HCT116 (cell line): Measurements from ENCODE around the gene MTG2. TPM values are rescaled to one million over a fixed set of nuclear protein-coding genes. Genes with fewer than 3 reads are reported as not detected.

ENCODE experiments used
- ATAC-seq: fragments of 200-7000 bp; cut with Tn5 transposase; 2 replicates; pipeline ENCODE4 v1.9.1; 2020; ENCODE audit warnings: mild to moderate bottlenecking, moderate library complexity
- BruUV-seq: library from RNA; stranded (reverse); fragments of 400-500 nt; replicated peaks from 2 replicates; lab custom pipeline; 2021; lab: Mats Ljungman, UMichigan
- CTCF ChIA-PET: fragments of 300-600 bp; sonication (Branson Sonifier 250); formaldehyde crosslinking; loops from one replicate; lab custom pipeline; 2021; ENCODE audit warnings: antibody characterized with exemption; lab: Charles Lee
- POLR2A ChIA-PET: fragments of 300-600, 350-600 bp; sonication (Branson Sonifier 250); formaldehyde crosslinking; loops from one replicate; lab custom pipeline; 2021; ENCODE audit warnings: antibody characterized with exemption; lab: Charles Lee
- RAD21 ChIA-PET, 2 experiments: fragments of 300-600 bp; sonication (Branson Sonifier 250); formaldehyde crosslinking; loops; one replicate each; lab custom pipeline; 2023; ENCODE audit warnings: low total read pairs in 2 of 2; ENCODE audit not compliant: uncharacterized antibody in 2 of 2, unreplicated experiment in 2 of 2, low non-redundant PET in 1 of 2; lab: Charles Lee
- DNase-seq: peaks from one replicate; pipeline ENCODE4 v3.0.0-alpha.2; 2010; ENCODE audit warnings: low read depth, low spot score
- H2AFZ ChIP-seq: fragments of 200-600 bp; shearing (Covaris generic), sonication (generic); 2 replicates; pipeline ENCODE4 v1.6.1; 2017; ENCODE audit warnings: low read depth, mixed run types, mixed read lengths, antibody characterized with exemption, low read length; ENCODE audit not compliant: poor library complexity, severe bottlenecking
- H3K27ac ChIP-seq: 2 replicates; pipeline ENCODE4 v1.5.1; 2012; ENCODE audit warnings: low read depth, low read length
- H3K27me3 ChIP-seq: fragments of 200-600 bp; sonication (generic); 2 replicates; pipeline ENCODE4 v1.6.1; 2016; ENCODE audit warnings: mixed run types, low read length, mixed read lengths; ENCODE audit not compliant: insufficient read depth
- H3K36me3 ChIP-seq, 2 experiments: fragments of 200-500 bp in 1 of 2; fragments of 200-600 bp in 1 of 2; sonication (Bioruptor generic) in 1 of 2; sonication (generic) in 1 of 2; 2 replicates each; pipeline versions ENCODE4 v1.5.1 to v1.6.1; 2014 to 2016; ENCODE audit warnings: low read length in 2 of 2, inconsistent platforms in 1 of 2, mixed read lengths in 1 of 2, mixed run types in 1 of 2; ENCODE audit not compliant: insufficient read depth in 2 of 2, control insufficient read depth in 1 of 2
- H3K4me1 ChIP-seq, 2 experiments: fragments of 200-600 bp in 1 of 2; sonication (generic) in 1 of 2; 2 replicates each; pipeline versions ENCODE4 v1.5.1 to v1.6.1; 2012 to 2017; ENCODE audit warnings: low read length in 2 of 2, inconsistent platforms in 1 of 2, mild to moderate bottlenecking in 1 of 2, mixed read lengths in 1 of 2, mixed run types in 1 of 2, moderate library complexity in 1 of 2; ENCODE audit not compliant: insufficient read depth in 2 of 2, control insufficient read depth in 1 of 2
- H3K4me2 ChIP-seq: fragments of 200-600 bp; sonication (generic); 2 replicates; pipeline ENCODE4 v1.6.1; 2017; ENCODE audit warnings: mixed run types, low read length, mixed read lengths
- H3K4me3 ChIP-seq, 2 experiments: fragments of 200-600 bp in 1 of 2; sonication (generic) in 1 of 2; replicated peaks in 1 of 2; 2 replicates each; pipeline ENCODE4 v1.5.1; 2011 to 2016; ENCODE audit warnings: low read length in 2 of 2, control low read depth in 1 of 2, low read depth in 1 of 2, mild to moderate bottlenecking in 1 of 2, mixed read lengths in 1 of 2, mixed run types in 1 of 2
- H3K79me2 ChIP-seq: fragments of 200-600 bp; sonication (generic); 2 replicates; pipeline ENCODE4 v1.6.1; 2017; ENCODE audit warnings: mild to moderate bottlenecking, mixed run types, low read length, moderate library complexity, mixed read lengths; ENCODE audit not compliant: insufficient read depth
- H3K9ac ChIP-seq: fragments of 200-600 bp; sonication (generic); 2 replicates; pipeline ENCODE4 v1.6.1; 2016; ENCODE audit warnings: low read length, mixed read lengths
- H3K9me2 ChIP-seq: fragments of 200-600 bp; sonication (generic), shearing (Covaris generic); 2 replicates; pipeline ENCODE4 v1.6.1; 2017; ENCODE audit warnings: mixed run types, mild to moderate bottlenecking, moderate library complexity; ENCODE audit not compliant: insufficient read depth
- H3K9me3 ChIP-seq, 2 experiments: fragments of 200-500 bp in 1 of 2; fragments of 200-600 bp in 1 of 2; sonication (Bioruptor generic) in 1 of 2; sonication (generic) in 1 of 2; 2 replicates each; pipeline ENCODE4 v1.6.1; 2014 to 2017; ENCODE audit warnings: low read length in 2 of 2, mixed read lengths in 2 of 2, inconsistent platforms in 1 of 2, low read depth in 1 of 2, mild to moderate bottlenecking in 1 of 2, mixed run types in 1 of 2, moderate library complexity in 1 of 2; ENCODE audit not compliant: control insufficient read depth in 1 of 2, insufficient read depth in 1 of 2
- H4K20me1 ChIP-seq: fragments of 200-600 bp; sonication (generic), shearing (Covaris generic); 2 replicates; pipeline ENCODE4 v1.6.1; 2017; ENCODE audit warnings: mixed run types, mild to moderate bottlenecking, moderate library complexity; ENCODE audit not compliant: insufficient read depth
- CEBPB ChIP-seq: IDR thresholded peaks from 2 replicates; pipeline ENCODE4 v1.6.1; 2012; ENCODE audit warnings: low read depth
- ELF1 ChIP-seq: IDR thresholded peaks from 2 replicates; pipeline ENCODE4 v1.6.1; 2012; ENCODE audit warnings: low read depth, borderline replicate concordance
- EZH2phosphoT487 ChIP-seq: fragments of 200-600 bp; IDR thresholded peaks from 2 replicates; pipeline ENCODE4 v1.6.1; 2018; ENCODE audit warnings: antibody characterized with exemption, borderline replicate concordance
- FOSL1 ChIP-seq: IDR thresholded peaks from 2 replicates; pipeline ENCODE4 v1.6.1; 2012; ENCODE audit warnings: low read depth
- SIN3A ChIP-seq: IDR thresholded peaks from 2 replicates; pipeline ENCODE4 v1.6.1; 2012; ENCODE audit warnings: low read depth
- TCF7L2 ChIP-seq: IDR thresholded peaks from 2 replicates; pipeline ENCODE4 v1.7.0; 2011; ENCODE audit warnings: borderline replicate concordance, inconsistent platforms; ENCODE audit not compliant: insufficient read depth, insufficient read length; ENCODE audit errors: extremely low read depth
- intact Hi-C: fragments of 100-400 bp; cut with micrococcal nuclease; formaldehyde crosslinking; loops from 2 replicates; pipeline ENCODE4 v1.10.0; 2022
- total RNA-seq: library from RNA; stranded (reverse); gene quantifications from one replicate; pipeline ENCODE4 v1.2.1, GENCODE V29; 2021; ENCODE audit not compliant: unreplicated experiment
- TF ChIP-seq, protein P1 (sequence below), 3 experiments: fragments of 200-600 bp in 1 of 3; sonication (generic) in 1 of 3; IDR thresholded peaks in 2 of 3; conservative IDR thresholded peaks in 1 of 3; 2 replicates each; pipeline ENCODE4 v1.5.1; 2012 to 2017; ENCODE audit warnings: low read depth in 2 of 3, low read length in 2 of 3, antibody characterized with exemption in 1 of 3, borderline replicate concordance in 1 of 3, control low read depth in 1 of 3, mild to moderate bottlenecking in 1 of 3, mixed read lengths in 1 of 3, mixed run types in 1 of 3, moderate library complexity in 1 of 3; ENCODE audit not compliant: insufficient read depth in 1 of 3
- TF ChIP-seq, protein P2 (sequence below): IDR thresholded peaks from 2 replicates; pipeline ENCODE4 v1.6.1; 2012
- TF ChIP-seq, protein P3 (sequence below): IDR thresholded peaks from 2 replicates; pipeline ENCODE4 v1.6.1; 2012; ENCODE audit warnings: low read depth

The MTG2 gene
- total RNA-seq, 1 experiment from 2014 or later = 43.3 TPM

DNA sequence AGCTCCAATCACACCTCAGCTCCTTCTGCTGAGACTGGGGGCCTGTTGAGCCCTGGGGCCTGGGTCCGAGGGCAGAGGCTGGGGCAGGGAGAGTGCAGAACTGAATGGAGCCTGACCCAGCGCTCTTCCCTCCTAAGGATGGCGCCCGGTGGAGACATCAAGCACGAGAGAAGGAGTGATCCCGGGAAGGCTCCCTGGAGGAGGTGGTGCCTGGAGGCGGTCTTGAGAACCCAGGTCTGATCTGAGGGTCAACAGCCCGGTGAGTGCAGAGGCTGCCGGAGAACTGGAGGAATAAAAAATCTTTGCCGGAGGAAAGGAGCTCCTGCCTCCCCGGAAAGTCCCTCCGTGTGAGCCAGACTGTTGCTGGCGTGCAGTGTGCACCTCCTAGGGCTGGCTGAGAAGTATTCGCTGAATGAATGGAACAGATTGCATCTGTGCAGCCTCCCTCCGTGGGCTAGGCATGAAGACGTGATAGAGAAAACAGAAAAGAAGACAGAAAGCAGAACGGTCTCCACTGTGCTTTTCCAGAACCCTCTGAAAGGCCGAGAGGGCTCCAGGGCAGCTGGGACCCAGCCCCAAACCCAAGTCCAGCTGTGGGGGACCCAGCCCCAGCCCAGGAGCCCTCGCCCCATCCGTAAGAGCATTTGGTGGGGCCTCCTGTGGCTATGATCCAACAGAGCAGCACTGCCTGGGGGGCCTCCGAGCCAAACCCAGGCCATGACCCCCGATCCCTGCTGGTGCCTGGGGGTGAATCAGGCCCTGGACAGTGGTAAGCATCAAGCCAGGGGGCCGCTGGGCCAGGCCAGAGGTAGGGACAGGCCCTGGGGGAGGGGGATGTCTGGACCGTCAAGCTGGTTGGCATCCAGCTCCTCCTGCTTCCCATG lies 44.1 kb downstream of the MTG2 start:
- Histone ChIP-seq H3K4me3 (no peak overlapping the region), H3K9me2 (no peaks in the 10 kb centered on the region), H3K4me2 (no peak overlapping the region), H4K20me1 (no peaks in the 10 kb centered on the region), H3K27me3 (peaks cover 16% of the 10 kb centered on the region; the same call in 1 of the 2 replicates), H2AFZ (no peak overlapping the region), H3K79me2 (no peaks in the 10 kb centered on the region), H3K27ac (no peak overlapping the region), H3K36me3 (no peaks in the 10 kb centered on the region), H3K4me1 (peaks cover 0 to 8% of the 10 kb centered on the region in 2 experiments; a peak in 1 of 4 replicates), H3K9me3 (no peaks in the 10 kb centered on the region), H3K9ac (no peak overlapping the region)
- ChIA-PET POLR2A (no interaction called here), RAD21 (no interaction called here), CTCF (no interaction called here)
- TF ChIP-seq, protein P1, sequence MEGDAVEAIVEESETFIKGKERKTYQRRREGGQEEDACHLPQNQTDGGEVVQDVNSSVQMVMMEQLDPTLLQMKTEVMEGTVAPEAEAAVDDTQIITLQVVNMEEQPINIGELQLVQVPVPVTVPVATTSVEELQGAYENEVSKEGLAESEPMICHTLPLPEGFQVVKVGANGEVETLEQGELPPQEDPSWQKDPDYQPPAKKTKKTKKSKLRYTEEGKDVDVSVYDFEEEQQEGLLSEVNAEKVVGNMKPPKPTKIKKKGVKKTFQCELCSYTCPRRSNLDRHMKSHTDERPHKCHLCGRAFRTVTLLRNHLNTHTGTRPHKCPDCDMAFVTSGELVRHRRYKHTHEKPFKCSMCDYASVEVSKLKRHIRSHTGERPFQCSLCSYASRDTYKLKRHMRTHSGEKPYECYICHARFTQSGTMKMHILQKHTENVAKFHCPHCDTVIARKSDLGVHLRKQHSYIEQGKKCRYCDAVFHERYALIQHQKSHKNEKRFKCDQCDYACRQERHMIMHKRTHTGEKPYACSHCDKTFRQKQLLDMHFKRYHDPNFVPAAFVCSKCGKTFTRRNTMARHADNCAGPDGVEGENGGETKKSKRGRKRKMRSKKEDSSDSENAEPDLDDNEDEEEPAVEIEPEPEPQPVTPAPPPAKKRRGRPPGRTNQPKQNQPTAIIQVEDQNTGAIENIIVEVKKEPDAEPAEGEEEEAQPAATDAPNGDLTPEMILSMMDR (IDR thresholded peaks at IDR 0.05 in 2 of 3, conservative IDR thresholded peaks at IDR 0.05 in 1 of 3; ENCODE audit: borderline replicate concordance in 1 of 3, insufficient read depth in 1 of 3, low read depth in 2 of 3, low read length in 2 of 3) = no peak
- TF ChIP-seq TCF7L2 (no peak), FOSL1 (no peak), CEBPB (no peak)
- no peak for ATAC-seq
- no TSS peak for BruUV-seq
- intact Hi-C loops = no loop called here
- DNase-seq = no peak

- no TSS peak for BruUV-seq
- intact Hi-C loops = no loop called here
- H3K9ac ChIP-seq = no peak overlapping the region
- ChIA-PET CTCF (no interaction called here), RAD21 (no interaction called here), POLR2A (no interaction called here)
- H4K20me1 ChIP-seq = no peaks in the 10 kb centered on the region
- DNase-seq (no peak), ATAC-seq (no peak; the same call in none of the 2 replicates)
- no peak overlapping the region for H3K27ac ChIP-seq
- no peak overlapping the region for H3K4me2 ChIP-seq
- no peaks in the 10 kb centered on the region for H3K36me3 ChIP-seq
- peaks cover 16% of the 10 kb centered on the region; the same call in 1 of the 2 replicates for H3K27me3 ChIP-seq
- no peaks in the 10 kb centered on the region for H3K9me3 ChIP-seq
- H3K9me2 ChIP-seq = no peaks in the 10 kb centered on the region
- H3K4me3 ChIP-seq = no peak overlapping the region
- no peak overlapping the region for H2AFZ ChIP-seq
- peaks cover 0 to 8% of the 10 kb centered on the region in 2 experiments; a peak in 1 of 4 replicates for H3K4me1 ChIP-seq
- no peaks in the 10 kb centered on the region for H3K79me2 ChIP-seq
- TF ChIP-seq ELF1 (no peak), EZH2phosphoT487 (no peak), SIN3A (no peak), CEBPB (no peak)
- TF ChIP-seq, protein P1 (IDR thresholded peaks at IDR 0.05 in 2 of 3, conservative IDR thresholded peaks at IDR 0.05 in 1 of 3; ENCODE audit: borderline replicate concordance in 1 of 3, insufficient read depth in 1 of 3, low read depth in 2 of 3, low read length in 2 of 3) = no peak
- TF ChIP-seq, protein P2, sequence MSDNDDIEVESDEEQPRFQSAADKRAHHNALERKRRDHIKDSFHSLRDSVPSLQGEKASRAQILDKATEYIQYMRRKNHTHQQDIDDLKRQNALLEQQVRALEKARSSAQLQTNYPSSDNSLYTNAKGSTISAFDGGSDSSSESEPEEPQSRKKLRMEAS = no peak
- TF ChIP-seq, protein P3, sequence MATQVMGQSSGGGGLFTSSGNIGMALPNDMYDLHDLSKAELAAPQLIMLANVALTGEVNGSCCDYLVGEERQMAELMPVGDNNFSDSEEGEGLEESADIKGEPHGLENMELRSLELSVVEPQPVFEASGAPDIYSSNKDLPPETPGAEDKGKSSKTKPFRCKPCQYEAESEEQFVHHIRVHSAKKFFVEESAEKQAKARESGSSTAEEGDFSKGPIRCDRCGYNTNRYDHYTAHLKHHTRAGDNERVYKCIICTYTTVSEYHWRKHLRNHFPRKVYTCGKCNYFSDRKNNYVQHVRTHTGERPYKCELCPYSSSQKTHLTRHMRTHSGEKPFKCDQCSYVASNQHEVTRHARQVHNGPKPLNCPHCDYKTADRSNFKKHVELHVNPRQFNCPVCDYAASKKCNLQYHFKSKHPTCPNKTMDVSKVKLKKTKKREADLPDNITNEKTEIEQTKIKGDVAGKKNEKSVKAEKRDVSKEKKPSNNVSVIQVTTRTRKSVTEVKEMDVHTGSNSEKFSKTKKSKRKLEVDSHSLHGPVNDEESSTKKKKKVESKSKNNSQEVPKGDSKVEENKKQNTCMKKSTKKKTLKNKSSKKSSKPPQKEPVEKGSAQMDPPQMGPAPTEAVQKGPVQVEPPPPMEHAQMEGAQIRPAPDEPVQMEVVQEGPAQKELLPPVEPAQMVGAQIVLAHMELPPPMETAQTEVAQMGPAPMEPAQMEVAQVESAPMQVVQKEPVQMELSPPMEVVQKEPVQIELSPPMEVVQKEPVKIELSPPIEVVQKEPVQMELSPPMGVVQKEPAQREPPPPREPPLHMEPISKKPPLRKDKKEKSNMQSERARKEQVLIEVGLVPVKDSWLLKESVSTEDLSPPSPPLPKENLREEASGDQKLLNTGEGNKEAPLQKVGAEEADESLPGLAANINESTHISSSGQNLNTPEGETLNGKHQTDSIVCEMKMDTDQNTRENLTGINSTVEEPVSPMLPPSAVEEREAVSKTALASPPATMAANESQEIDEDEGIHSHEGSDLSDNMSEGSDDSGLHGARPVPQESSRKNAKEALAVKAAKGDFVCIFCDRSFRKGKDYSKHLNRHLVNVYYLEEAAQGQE = no peak
Observed at GRCh38 chr20:62227591-62227976, 44.8 kb downstream of the MTG2 start.
